Heart left ventricle (tissue), 16 donors: Measurements from ENCODE around the gene INTS11. TPM values are rescaled to one million over a fixed set of nuclear protein-coding genes. Genes with fewer than 3 reads are reported as not detected.

Experiments used
- ATAC-seq, 4 donors: fragments of 200-7000 bp; cut with Tn5 transposase; one replicate each; pipeline ENCODE4 v1.9.1; 2020 to 2022; ENCODE audit warnings: moderate library complexity in 4 of 4, mild to moderate bottlenecking in 3 of 4, moderate number of reproducible peaks in 1 of 4
- DNase-seq, 5 donors: peaks; one replicate each; pipeline ENCODE4 v3.0.0-alpha.2; 2020
- H3K27ac ChIP-seq, 12 donors: fragments of 200-600 bp; sonication (generic) in 4 of 12; one replicate each; pipeline versions ENCODE4 v1.5.0 to v1.8.0; 2016 to 2022; ENCODE audit warnings: mild to moderate bottlenecking in 2 of 12
- H3K27me3 ChIP-seq, 9 donors: fragments of 200-600 bp; sonication (generic) in 2 of 9; one replicate each; pipeline versions ENCODE4 v1.5.1 to v1.8.0; 2016 to 2022; ENCODE audit warnings: mild to moderate bottlenecking in 3 of 9
- H3K36me3 ChIP-seq, 9 donors: fragments of 200-600 bp; sonication (generic) in 2 of 9; one replicate each; pipeline versions ENCODE4 v1.5.0 to v1.8.0; 2018 to 2022; ENCODE audit warnings: mild to moderate bottlenecking in 2 of 9
- H3K4me1 ChIP-seq, 12 donors: fragments of 200-600 bp; sonication (generic) in 4 of 12; one replicate each; pipeline versions ENCODE4 v1.5.0 to v1.8.0; 2016 to 2022; ENCODE audit warnings: mild to moderate bottlenecking in 3 of 12
- H3K4me3 ChIP-seq, 12 donors: fragments of 200-600 bp; sonication (generic) in 4 of 12; one replicate each; pipeline versions ENCODE4 v1.5.0 to v1.8.0; 2017 to 2022; ENCODE audit warnings: mild to moderate bottlenecking in 9 of 12, moderate library complexity in 4 of 12
- H3K9me3 ChIP-seq, 12 donors: fragments of 200-600 bp; sonication (generic) in 4 of 12; one replicate each; pipeline versions ENCODE4 v1.5.0 to v1.8.0; 2016 to 2022; ENCODE audit warnings: mild to moderate bottlenecking in 1 of 12
- CTCF ChIP-seq, 12 donors: fragments of 200-600 bp; sonication (generic) in 4 of 12; IDR thresholded peaks; one replicate each; pipeline versions ENCODE4 v1.5.0 to v1.8.0; 2018 to 2022; ENCODE audit warnings: antibody characterized with exemption in 12 of 12, mild to moderate bottlenecking in 5 of 12
- POLR2A ChIP-seq, 2 donors: fragments of 450-650 bp; IDR thresholded peaks; one replicate each; pipeline ENCODE4 v1.6.1; 2017; ENCODE audit warnings: antibody characterized with exemption in 2 of 2, mild to moderate bottlenecking in 2 of 2, moderate library complexity in 2 of 2
- WGBS, 4 donors: extraction: QIAGEN DNeasy Blood & Tissue Kit in 2 of 4; methylation state at CpG; one replicate each; pipeline versions ENCODE4 v1.1.5 to v1.1.7; 2013 to 2018; 5-methylcytosine and 5-hydroxymethylcytosine counted together
- intact Hi-C, 10 donors: fragments of 100-400 bp; cut with DNase I; formaldehyde crosslinking; loops; one replicate each; pipeline versions ENCODE4 v1.11.1 to v1.14.2; 2022
- microRNA-seq, 4 donors: library from miRNA; unstranded; fragments of <30 nt; microRNA quantifications; one replicate each; pipeline versions ENCODE4 to v1.2.0, GENCODE V29; 2017 to 2020
- polyA plus RNA-seq, 2 donors: library from polyadenylated mRNA; stranded (reverse); fragments of 200-250 nt; gene quantifications; one replicate each; pipeline ENCODE4 v1.2.3, GENCODE V29; 2013
- total RNA-seq, 9 donors: library from RNA; depleted of rRNA in 2 of 9; stranded (reverse); fragments of >200 nt in 2 of 9; fragmentation: NEBNext Ultra II Directional in 3 of 9; extraction: Animal tissue kit (Norgen Biotek cat#: 25700) in 3 of 9; gene quantifications; one replicate each; pipeline versions ENCODE4 v1.1.0 to v1.2.4, GENCODE V29; 2016 to 2023
- donor health status: ischemic (EF 13 %, LVEDD 7.1; RV severe dilation, severe dysfunction).
- donor health status: healthy with polysubstance abuse.
- donor health status: DM: no; HTN: yes; CAD: no.
- donor health status: DM: no; HTN: no; CAD: no.
- donor health status: ischemic (EF 25% LVEDD 6.9; RV normal size, moderate dysfunction).
- donor health status: ischemic (EF 25% LVEDD 5.7; RV mildly dilated, moderate dysfunction).
- donor health status: healthy.
- donor health status: DM: yes; HTN: yes; CAD: no.
- donor health status: ischemic (EF 35%, LVEDD 5.7; RV mildly dilated, moderate dysfunction).
- donor health status: nonischemic (EF 11% LVEDD 7.7; RV severe dilation, severe dysfunction).
- donor health status: DM: yes; HTN: yes; CAD: no.
- donor health status: PGD.
- donor health status: ischemic (EF 29% LVEDD 5.4; RV normal size, mild dysfunction).
- donor health status: nonischemic (EF 23%, LVEDD 6.1; RV moderate dilation, normal function).

The INTS11 gene
- total and polyA plus RNA-seq, 11 donors, result 46.8 to 117 (median 70.7) TPM

GRCh38 chr1:1264026-1264425 is 60.4 kb downstream of the INTS11 start:
- intact Hi-C loops, result no loop called here
- TF ChIP-seq CTCF (IDR thresholded peaks at IDR 0.05) (no peak), POLR2A (IDR thresholded peaks at IDR 0.05) (no peak)
- WGBS, 4 donors, result 88 to 90% (median 89%) methylated on average over 9 of the region's 9 CpGs
- Histone ChIP-seq H3K9me3 (no peaks in the 10 kb centered on the region), H3K4me1 (peaks cover 0 to 26% (median 14%) of the 10 kb centered on the region in 12 donors), H3K27me3 (no peaks in the 10 kb centered on the region), H3K27ac (no peak overlapping the region), H3K36me3 (peaks cover 0 to 91% (median 74%) of the 10 kb centered on the region in 9 donors), H3K4me3 (no peak overlapping the region)
- DNase-seq (no peak), ATAC-seq (no peak)

- intact Hi-C loops, result no loop called here
- H3K27me3 ChIP-seq, result no peaks in the 10 kb centered on the region
- peaks cover 0 to 28% (median 14%) of the 10 kb centered on the region in 12 donors for H3K4me1 ChIP-seq
- no peak for ATAC-seq
- no peak for TF ChIP-seq POLR2A (IDR thresholded peaks at IDR 0.05)
- TF ChIP-seq CTCF (IDR thresholded peaks at IDR 0.05), result no peak
- no peak overlapping the region for H3K4me3 ChIP-seq
- H3K36me3 ChIP-seq, result peaks cover 0 to 86% (median 75%) of the 10 kb centered on the region in 9 donors
- H3K27ac ChIP-seq, result no peak overlapping the region
- WGBS, 4 donors, result 95 to 96% (median 95%) methylated on average over 8 of the region's 8 CpGs
- DNase-seq, result no peak
- H3K9me3 ChIP-seq, result no peaks in the 10 kb centered on the region
These were observed 61.7 kb downstream of the INTS11 start for GRCh38 chr1:1262758-1263157.

GRCh38 chr1:1262071-1262470 is 62.4 kb downstream of the INTS11 start:
- WGBS, 4 donors, result 92 to 95% (median 94%) methylated on average over 17 of the region's 17 CpGs
- ATAC-seq (no peak), DNase-seq (peak in 1 of 5 donors; percentile 40)
- H3K36me3 ChIP-seq, result peaks cover 0 to 80% (median 68%) of the 10 kb centered on the region in 9 donors
- intact Hi-C loops, result no loop called here
- H3K4me1 ChIP-seq, result peaks cover 0 to 28% (median 14%) of the 10 kb centered on the region in 12 donors
- no peak overlapping the region for H3K27ac ChIP-seq
- TF ChIP-seq POLR2A (IDR thresholded peaks at IDR 0.05), result no peak
- no peak for TF ChIP-seq CTCF (IDR thresholded peaks at IDR 0.05)
- no peaks in the 10 kb centered on the region for H3K9me3 ChIP-seq
- no peaks in the 10 kb centered on the region for H3K27me3 ChIP-seq
- no peak overlapping the region for H3K4me3 ChIP-seq

Small RNA genes within 50 kb of the gene (microRNA-seq; reads per million reads assigned to microRNA genes)
- gene MIR6726 (1.0 to 11.0 (median 4.2) reads per million in 4 donors), gene MIR6727 (0 to 0.13 (median 0) reads per million in 4 donors), gene MIR6808 (0 to 0.62 (median 0.10) reads per million in 4 donors)

Other genes with a start within 250 kb of the INTS11 start
- 1 to 10 TPM; 3.7 to 6.6 (median 4.2) TPM for gene C1orf159, start 208.6 kb downstream of the INTS11 start, total RNA-seq
- gene C1orf159, start 208.6 kb downstream of the INTS11 start, polyA plus RNA-seq, result 1 to 10 TPM; 7.1 to 7.2 TPM
- gene TTLL10, start 150.8 kb downstream of the INTS11 start, total RNA-seq, result under 1 TPM in 5 of 9 donors, not detected in 4; 0.14 to 0.53 (median 0.27) TPM
- under 1 TPM; 0.03 to 0.19 TPM for gene TTLL10, start 150.8 kb downstream of the INTS11 start, polyA plus RNA-seq
- gene TNFRSF18, start 118.1 kb downstream of the INTS11 start, total RNA-seq, result under 1 TPM in 2 of 9 donors, not detected in 7; 0.77 to 0.93 TPM
- under 1 TPM in 1 of 2 donors, not detected in 1; 0.24 TPM for gene TNFRSF18, start 118.1 kb downstream of the INTS11 start, polyA plus RNA-seq
- gene TNFRSF4, start 110.5 kb downstream of the INTS11 start, total RNA-seq, result 10 to 100 TPM in 1 of 9 donors, 1 to 10 TPM in 8; 1.1 to 23.8 (median 2.7) TPM
- 1 to 10 TPM; 3.2 to 4.0 TPM for gene TNFRSF4, start 110.5 kb downstream of the INTS11 start, polyA plus RNA-seq
- gene SDF4, start 92.7 kb downstream of the INTS11 start, total RNA-seq, result 100 to 1,000 TPM; 102 to 167 (median 120) TPM
- gene SDF4, start 92.7 kb downstream of the INTS11 start, polyA plus RNA-seq, result 100 to 1,000 TPM; 102 to 212 TPM
- gene B3GALT6, start 92.4 kb downstream of the INTS11 start, total RNA-seq, result 10 to 100 TPM in 7 of 9 donors, 1 to 10 TPM in 2; 8.1 to 21.4 (median 11.2) TPM
- gene B3GALT6, start 92.4 kb downstream of the INTS11 start, polyA plus RNA-seq, result 10 to 100 TPM in 1 of 2 donors, 1 to 10 TPM in 1; 6.7 to 15.7 TPM
- 1 to 10 TPM in 2 of 9 donors, under 1 TPM in 5, not detected in 2; 0.72 to 3.5 (median 0.85) TPM for gene C1QTNF12, start 77.9 kb downstream of the INTS11 start, total RNA-seq
- under 1 TPM; 0.84 to 0.93 TPM for gene C1QTNF12, start 77.9 kb downstream of the INTS11 start, polyA plus RNA-seq
- gene UBE2J2, start 50.8 kb downstream of the INTS11 start, total RNA-seq, result 10 to 100 TPM; 23.3 to 43.9 (median 33.2) TPM
- gene UBE2J2, start 50.8 kb downstream of the INTS11 start, polyA plus RNA-seq, result 10 to 100 TPM; 38.7 to 53.6 TPM
- gene SCNN1D, start 44.2 kb downstream of the INTS11 start, total RNA-seq, result 10 to 100 TPM in 1 of 9 donors, 1 to 10 TPM in 5, under 1 TPM in 3; 0.81 to 12.2 (median 3.7) TPM
- 1 to 10 TPM in 1 of 2 donors, under 1 TPM in 1; 0.47 to 6.2 TPM for gene SCNN1D, start 44.2 kb downstream of the INTS11 start, polyA plus RNA-seq
- 10 to 100 TPM; 28.7 to 56.3 (median 34.1) TPM for gene ACAP3, start 16.7 kb downstream of the INTS11 start, total RNA-seq
- gene ACAP3, start 16.7 kb downstream of the INTS11 start, polyA plus RNA-seq, result 10 to 100 TPM; 20.1 to 59.5 TPM
- gene PUSL1, start 16.1 kb downstream of the INTS11 start, total RNA-seq, result 10 to 100 TPM in 4 of 9 donors, 1 to 10 TPM in 5; 6.8 to 17.7 (median 9.7) TPM
- 10 to 100 TPM; 16.0 to 16.2 TPM for gene PUSL1, start 16.1 kb downstream of the INTS11 start, polyA plus RNA-seq
- gene CPTP, start 142 bp upstream of the INTS11 start, total RNA-seq, result 100 to 1,000 TPM in 2 of 9 donors, 10 to 100 TPM in 7; 50.7 to 220 (median 72.4) TPM
- 100 to 1,000 TPM in 1 of 2 donors, 10 to 100 TPM in 1; 57.6 to 226 TPM for gene CPTP, start 142 bp upstream of the INTS11 start, polyA plus RNA-seq
- gene TAS1R3, start 6.6 kb upstream of the INTS11 start, total RNA-seq, result under 1 TPM; 0.21 to 0.80 (median 0.38) TPM
- gene TAS1R3, start 6.6 kb upstream of the INTS11 start, polyA plus RNA-seq, result 1 to 10 TPM in 1 of 2 donors, under 1 TPM in 1; 0.24 to 1.3 TPM
- 100 to 1,000 TPM in 3 of 9 donors, 10 to 100 TPM in 6; 75.3 to 177 (median 85.3) TPM for gene DVL1, start 24.8 kb upstream of the INTS11 start, total RNA-seq
- 100 to 1,000 TPM; 110 to 129 TPM for gene DVL1, start 24.8 kb upstream of the INTS11 start, polyA plus RNA-seq
- 10 to 100 TPM; 10.5 to 49.3 (median 20.0) TPM for gene MXRA8, start 33.9 kb upstream of the INTS11 start, total RNA-seq
- 10 to 100 TPM; 17.7 to 19.5 TPM for gene MXRA8, start 33.9 kb upstream of the INTS11 start, polyA plus RNA-seq
- gene AURKAIP1, start 50.5 kb upstream of the INTS11 start, total RNA-seq, result 100 to 1,000 TPM; 157 to 273 (median 188) TPM
- gene AURKAIP1, start 50.5 kb upstream of the INTS11 start, polyA plus RNA-seq, result 100 to 1,000 TPM; 268 to 465 TPM
- gene CCNL2, start 74.7 kb upstream of the INTS11 start, total RNA-seq, result 10 to 100 TPM; 35.4 to 66.5 (median 50.7) TPM
- gene CCNL2, start 74.7 kb upstream of the INTS11 start, polyA plus RNA-seq, result 10 to 100 TPM; 42.3 to 87.8 TPM
- 100 to 1,000 TPM; 112 to 208 (median 128) TPM for gene MRPL20, start 82.6 kb upstream of the INTS11 start, total RNA-seq
- gene MRPL20, start 82.6 kb upstream of the INTS11 start, polyA plus RNA-seq, result 100 to 1,000 TPM; 147 to 238 TPM
- gene ANKRD65, start 96.6 kb upstream of the INTS11 start, total RNA-seq, result 1 to 10 TPM in 8 of 9 donors, under 1 TPM in 1; 0.58 to 4.0 (median 1.3) TPM
- gene ANKRD65, start 96.6 kb upstream of the INTS11 start, polyA plus RNA-seq, result 1 to 10 TPM in 1 of 2 donors, under 1 TPM in 1; 0.86 to 1.5 TPM
- 10 to 100 TPM; 11.0 to 49.5 (median 18.8) TPM for gene VWA1, start 111.0 kb upstream of the INTS11 start, total RNA-seq
- 10 to 100 TPM in 1 of 2 donors, 1 to 10 TPM in 1; 7.0 to 13.2 TPM for gene VWA1, start 111.0 kb upstream of the INTS11 start, polyA plus RNA-seq
- gene ATAD3C, start 125.0 kb upstream of the INTS11 start, total RNA-seq, result 1 to 10 TPM in 3 of 9 donors, under 1 TPM in 4, not detected in 2; 0.12 to 3.4 (median 0.60) TPM
- gene ATAD3C, start 125.0 kb upstream of the INTS11 start, polyA plus RNA-seq, result under 1 TPM; 0.49 to 0.53 TPM
- 10 to 100 TPM in 2 of 9 donors, 1 to 10 TPM in 7; 2.2 to 12.1 (median 5.8) TPM for gene ATAD3B, start 147.1 kb upstream of the INTS11 start, total RNA-seq
- 10 to 100 TPM; 11.0 to 15.6 TPM for gene ATAD3B, start 147.1 kb upstream of the INTS11 start, polyA plus RNA-seq
- gene ATAD3A, start 187.5 kb upstream of the INTS11 start, total RNA-seq, result 10 to 100 TPM; 11.3 to 25.3 (median 18.1) TPM
- gene ATAD3A, start 187.5 kb upstream of the INTS11 start, polyA plus RNA-seq, result 10 to 100 TPM; 21.5 to 49.5 TPM
- gene TMEM240, start 216.0 kb upstream of the INTS11 start, total RNA-seq, result 1 to 10 TPM in 8 of 9 donors, not detected in 1; 2.6 to 5.6 (median 4.2) TPM
- gene TMEM240, start 216.0 kb upstream of the INTS11 start, polyA plus RNA-seq, result 10 to 100 TPM in 1 of 2 donors, 1 to 10 TPM in 1; 1.5 to 12.4 TPM